Measurements from ENCODE around the gene FSCN2.

DNA sequence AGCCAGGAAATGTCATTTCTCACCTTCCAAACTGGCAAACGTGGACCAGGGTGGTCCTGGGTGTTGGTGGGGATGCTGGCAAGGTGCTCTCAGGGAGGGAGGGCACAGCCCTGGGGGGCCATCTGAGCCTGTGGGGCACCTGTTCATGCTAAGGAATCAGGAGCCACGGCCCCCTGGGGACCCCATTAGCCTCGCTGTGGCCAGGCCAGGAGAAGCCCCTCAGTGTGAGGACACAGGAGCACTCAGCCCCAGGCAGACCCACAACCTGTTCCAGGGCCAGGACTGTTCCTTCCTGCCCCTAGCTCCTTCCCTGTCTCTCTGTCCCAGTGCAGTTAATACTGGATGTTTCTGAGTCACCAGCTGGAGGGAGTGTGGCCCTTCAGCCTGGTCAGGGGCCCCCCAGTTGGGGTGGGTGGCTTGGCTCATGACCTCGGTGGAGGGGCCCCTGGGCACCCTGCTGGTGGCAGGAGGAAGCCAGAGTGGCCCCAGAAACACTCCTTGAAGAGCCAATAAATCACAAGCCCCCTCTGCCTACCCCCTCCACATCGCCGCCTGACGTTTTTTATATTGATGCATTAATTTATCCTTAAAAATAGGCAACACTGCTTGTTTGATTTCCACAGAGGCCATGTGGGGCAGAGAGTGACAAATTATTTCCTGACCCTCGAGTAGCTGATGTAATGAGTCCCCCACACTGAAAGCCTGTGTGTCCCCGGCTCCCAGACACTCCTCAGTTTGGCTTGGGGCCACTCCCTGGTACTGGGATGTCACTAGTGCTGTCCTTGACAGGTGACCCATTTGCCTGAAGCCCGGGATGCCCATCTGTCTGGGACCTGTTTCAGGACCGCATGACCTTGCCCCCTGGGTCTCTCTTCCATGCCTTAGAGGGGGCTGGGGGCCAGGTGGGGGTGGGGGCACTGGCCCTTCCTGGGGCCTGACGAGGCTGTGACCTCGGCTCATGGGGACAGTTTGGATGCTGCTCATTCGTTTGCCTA, 37.9 kb upstream of the FSCN2 start:
- TF ChIP-seq, protein P1, sequence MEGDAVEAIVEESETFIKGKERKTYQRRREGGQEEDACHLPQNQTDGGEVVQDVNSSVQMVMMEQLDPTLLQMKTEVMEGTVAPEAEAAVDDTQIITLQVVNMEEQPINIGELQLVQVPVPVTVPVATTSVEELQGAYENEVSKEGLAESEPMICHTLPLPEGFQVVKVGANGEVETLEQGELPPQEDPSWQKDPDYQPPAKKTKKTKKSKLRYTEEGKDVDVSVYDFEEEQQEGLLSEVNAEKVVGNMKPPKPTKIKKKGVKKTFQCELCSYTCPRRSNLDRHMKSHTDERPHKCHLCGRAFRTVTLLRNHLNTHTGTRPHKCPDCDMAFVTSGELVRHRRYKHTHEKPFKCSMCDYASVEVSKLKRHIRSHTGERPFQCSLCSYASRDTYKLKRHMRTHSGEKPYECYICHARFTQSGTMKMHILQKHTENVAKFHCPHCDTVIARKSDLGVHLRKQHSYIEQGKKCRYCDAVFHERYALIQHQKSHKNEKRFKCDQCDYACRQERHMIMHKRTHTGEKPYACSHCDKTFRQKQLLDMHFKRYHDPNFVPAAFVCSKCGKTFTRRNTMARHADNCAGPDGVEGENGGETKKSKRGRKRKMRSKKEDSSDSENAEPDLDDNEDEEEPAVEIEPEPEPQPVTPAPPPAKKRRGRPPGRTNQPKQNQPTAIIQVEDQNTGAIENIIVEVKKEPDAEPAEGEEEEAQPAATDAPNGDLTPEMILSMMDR (IDR thresholded peaks at IDR 0.05): no peak
- TF ChIP-seq POLR2A (IDR thresholded peaks at IDR 0.05): no peak

Data from body of pancreas (tissue), 4 donors.